Spleen (tissue), 7 donors: ENCODE measurements around the gene DEFB108B.
"Not testable (repeated sequence)": the region's sequence is repeated elsewhere in the genome, so short reads cannot be mapped to it uniquely, and the experiment has no call there.

ENCODE experiments used
- CTCF ChIP-seq, 11 experiments: fragments of 200-600 bp in 7 of 11; fragments of 450-650 bp in 4 of 11; sonication (generic) in 4 of 11; IDR thresholded peaks in 8 of 11; conservative IDR thresholded peaks in 3 of 11; 1 replicate in 7 of 11; 2 replicates in 4 of 11; pipeline versions ENCODE4 v1.4.0 to v1.8.0; 2016 to 2021; ENCODE audit warnings: antibody characterized with exemption in 11 of 11, inconsistent platforms in 4 of 11, mild to moderate bottlenecking in 1 of 11
- POLR2A ChIP-seq, 3 donors: fragments of 450-650 bp; IDR thresholded peaks; one replicate each; pipeline ENCODE4 v1.5.1; 2017; ENCODE audit warnings: antibody characterized with exemption in 3 of 3, mild to moderate bottlenecking in 1 of 3
- POLR2AphosphoS5 ChIP-seq, 3 donors: sonication (generic); formaldehyde crosslinking; IDR thresholded peaks; one replicate each; pipeline ENCODE4 v1.5.1; 2017; ENCODE audit warnings: antibody characterized with exemption in 3 of 3
- donor health status: DM: no; HTN: no; CAD: no; lungs with moderate emphysema.
- donor health status: DM: no; HTN: no; CAD: no.
- donor health status: DM: no; HTN: no; CAD: no.

GRCh38 chr11:71843355-71843754 is 10.4 kb downstream of the DEFB108B start:
- not testable (repeated sequence) for TF ChIP-seq CTCF (IDR thresholded peaks at IDR 0.05 in 8 of 11, conservative IDR thresholded peaks at IDR 0.05 in 3 of 11); POLR2A (IDR thresholded peaks at IDR 0.05); POLR2AphosphoS5 (IDR thresholded peaks at IDR 0.05)
